HepG2 (cell line): ENCODE data around the gene VSIG10L. TPM values are rescaled to one million over a fixed set of nuclear protein-coding genes. Genes with fewer than 3 reads are reported as not detected.

Experiments
- ATAC-seq: fragments of 200-7000 bp; cut with Tn5 transposase; 3 replicates; pipeline ENCODE4 v1.9.1; 2020; ENCODE audit warnings: mild to moderate bottlenecking, moderate library complexity
- BruUV-seq: library from RNA; stranded (reverse); fragments of 400-500 nt; replicated peaks from 2 replicates; lab custom pipeline; 2021; lab: Mats Ljungman, UMichigan
- CTCF ChIA-PET: fragments of 300-600 bp; formaldehyde crosslinking; extraction: SDS; loops from one replicate; lab custom pipeline; 2021; ENCODE audit warnings: low total read pairs, inconsistent platforms, low intra/inter-chr PET ratio; lab: Yijun Ruan, JAX
- POLR2A ChIA-PET: fragments of 350-600 bp; sonication (Branson Sonifier 250); formaldehyde crosslinking; loops from one replicate; lab custom pipeline; 2020; ENCODE audit warnings: antibody characterized with exemption, inconsistent platforms; lab: Yijun Ruan, JAX
- DNase-seq: peaks from one replicate; pipeline ENCODE4 v3.0.0-alpha.2; 2015; ENCODE audit warnings: low spot score
- FAIRE-seq: peaks from 3 replicates; lab custom pipeline; 2011; peaks lifted over from hg19 to GRCh38; lab: Jason Lieb, UNC
- H2AFZ ChIP-seq: one replicate; pipeline ENCODE4 v1.6.1; 2011; ENCODE audit warnings: low read length, inconsistent platforms
- H3K27ac ChIP-seq: fragments of 300-600 bp; 3 replicates; pipeline ENCODE4 v1.8.0; 2011; ENCODE audit warnings: mixed run types, mild to moderate bottlenecking, mixed read lengths, low read length, inconsistent platforms; ENCODE audit not compliant: insufficient read depth; ENCODE audit errors: extremely low read length
- H3K27me3 ChIP-seq, 2 experiments: fragments of 200-600 bp in 1 of 2; 2 replicates in 1 of 2; 3 replicates in 1 of 2; pipeline versions ENCODE4 v1.6.0 to v1.8.0; 2011; ENCODE audit warnings: low read length in 2 of 2, mild to moderate bottlenecking in 2 of 2, moderate library complexity in 2 of 2, inconsistent platforms in 1 of 2; ENCODE audit not compliant: insufficient read depth in 2 of 2, control insufficient read depth in 1 of 2
- H3K36me3 ChIP-seq, 2 experiments: fragments of 200-600 bp in 1 of 2; replicated peaks in 1 of 2; 2 replicates in 1 of 2; 3 replicates in 1 of 2; pipeline versions ENCODE4 v1.5.1 to v1.8.0; 2011; ENCODE audit warnings: low read length in 2 of 2, inconsistent platforms in 1 of 2; ENCODE audit not compliant: insufficient read depth in 2 of 2, control insufficient read depth in 1 of 2
- H3K4me1 ChIP-seq: 2 replicates; pipeline ENCODE4 v1.5.1; 2012; ENCODE audit warnings: low read length, inconsistent platforms; ENCODE audit not compliant: insufficient read depth
- H3K4me2 ChIP-seq: 2 replicates; pipeline ENCODE4 v1.6.0; 2011; ENCODE audit warnings: low read depth, low read length, inconsistent platforms
- H3K4me3 ChIP-seq, 3 experiments: fragments of 200-600 bp in 1 of 3; sonication (generic), shearing (Covaris generic) in 1 of 3; replicated peaks in 1 of 3; 2 replicates each; pipeline ENCODE4 v1.5.1; 2011 to 2016; ENCODE audit warnings: low read length in 3 of 3, inconsistent platforms in 2 of 3, low read depth in 2 of 3, mild to moderate bottlenecking in 2 of 3, control low read depth in 1 of 3, mixed read lengths in 1 of 3; ENCODE audit not compliant: insufficient read depth in 1 of 3
- H3K79me2 ChIP-seq: one replicate; pipeline ENCODE4 v1.6.1; 2011; ENCODE audit warnings: low read length, inconsistent platforms; ENCODE audit not compliant: insufficient read depth
- H3K9ac ChIP-seq: 2 replicates; pipeline ENCODE4 v1.6.0; 2011; ENCODE audit warnings: mild to moderate bottlenecking, low read depth, low read length, inconsistent platforms; ENCODE audit not compliant: insufficient read depth
- H3K9me3 ChIP-seq: 2 replicates; pipeline ENCODE4 v1.5.1; 2012; ENCODE audit warnings: mild to moderate bottlenecking, low read length
- H4K20me1 ChIP-seq: 2 replicates; pipeline ENCODE4 v1.6.0; 2011; ENCODE audit warnings: inconsistent platforms, mild to moderate bottlenecking, low read length, moderate library complexity; ENCODE audit not compliant: insufficient read depth
- AGO1 ChIP-seq: fragments of 200-400 bp; formaldehyde crosslinking; IDR thresholded peaks from 2 replicates; pipeline ENCODE4 v1.6.1; 2017; ENCODE audit warnings: mild to moderate bottlenecking, low read depth, low read length, moderate library complexity; ENCODE audit not compliant: poor library complexity, severe bottlenecking
- AGO2 ChIP-seq: fragments of 200-400 bp; formaldehyde crosslinking; optimal IDR thresholded peaks from 2 replicates; pipeline ENCODE3; 2017; ENCODE audit warnings: mild to moderate bottlenecking, low read depth, low read length, moderate library complexity
- RFXAP ChIP-seq: sonication (generic); formaldehyde crosslinking; IDR thresholded peaks from 2 replicates; pipeline ENCODE4 v1.4.0; 2020; ENCODE audit warnings: missing genetic modification reagents, borderline replicate concordance
- TFDP1 ChIP-seq: IDR thresholded peaks from 2 replicates; pipeline ENCODE4 v1.6.1; 2016; ENCODE audit warnings: missing compliant biosample characterization, missing genetic modification reagents, borderline replicate concordance
- ZNF652 ChIP-seq: IDR thresholded peaks from 2 replicates; pipeline ENCODE4 v1.6.1; 2016; ENCODE audit warnings: low read depth, borderline replicate concordance
- WGBS: methylation state at CpG from one replicate; pipeline ENCODE4 v1.1.6; 2017; ENCODE audit warnings: low lambda C conversion rate; 5-methylcytosine and 5-hydroxymethylcytosine counted together
- in situ Hi-C: cut with HindIII; loops from 2 replicates; pipeline ENCODE4 v1.10.0; 2017; ENCODE audit warnings: low pct_unique_long_range_greater_than_20kb; ENCODE audit not compliant: extremely low pct_ligation_motif_present
- intact Hi-C: fragments of 100-400 bp; cut with micrococcal nuclease; formaldehyde crosslinking; loops from one replicate; pipeline ENCODE4 v1.10.0; 2022; ENCODE audit not compliant: unreplicated experiment
- polyA plus RNA-seq, 8 experiments: library from polyadenylated mRNA; depleted of rRNA in 3 of 8; stranded (reverse) in 7 of 8; unstranded in 1 of 8; fragments of >200 nt; fragmentation: Illumina TruSeq in 4 of 8; extraction: Trizol in 4 of 8; gene quantifications; 2 replicates each; pipeline versions ENCODE4 v1.2.1 to v1.2.3, GENCODE V29; 2011 to 2016; ENCODE audit warnings: low read depth in 4 of 8, missing spikeins in 1 of 8, mixed read lengths in 1 of 8; ENCODE audit not compliant: insufficient read depth in 1 of 8
- total RNA-seq, 5 experiments: library from RNA; depleted of rRNA; stranded (reverse); fragments of >200 nt; fragmentation: Illumina TruSeq; extraction: Trizol; gene quantifications; 2 replicates each; pipeline ENCODE4 v1.2.3, GENCODE V29; 2016; ENCODE audit warnings: low read depth in 1 of 5

Gene VSIG10L
- total and polyA plus RNA-seq, 2 of the 13 experiments (the other 11 are each of a cell fraction or from before 2014, with no cell fraction given), result 2.7 to 8.5 TPM

GRCh38 chr19:51326216-51327065, 15.5 kb downstream of the VSIG10L start:
- DNase-seq, result no peak
- CTCF ChIA-PET, result no interaction called here
- WGBS, result 13% methylated on average over 6 of the region's 36 CpGs
- H3K27ac ChIP-seq, result no peak overlapping the region
- no peak for FAIRE-seq
- intact Hi-C loops (no loop called here), in situ Hi-C loops (no loop called here)
- POLR2A ChIA-PET, result interaction anchor here (1.0 to 1.3 kb wide), 2 partner anchors 39 to 41 kb away, joined by 3 read pairs; partner anchors contain the start of gene ETFB
- peaks cover 2 to 9% of the 10 kb centered on the region in 2 experiments; a peak in 2 of 5 replicates for H3K36me3 ChIP-seq
- no peaks in the 10 kb centered on the region for H4K20me1 ChIP-seq
- H3K27me3 ChIP-seq, result peaks cover 8 to 41% of the 10 kb centered on the region in 2 experiments; a peak in 4 of 5 replicates
- no peak for ATAC-seq
- peak overlapping the region; percentile 74 for H3K4me2 ChIP-seq
- H3K4me3 ChIP-seq, result peak overlapping the region in 2 of 3 experiments; percentile 46 to 79; a peak in 3 of 6 replicates
- H2AFZ ChIP-seq, result no peak overlapping the region
- BruUV-seq, result no TSS peak
- no peaks in the 10 kb centered on the region for H3K9me3 ChIP-seq
- H3K79me2 ChIP-seq, result no peaks in the 10 kb centered on the region
- H3K9ac ChIP-seq, result no peak overlapping the region
- H3K4me1 ChIP-seq, result peaks cover 15% of the 10 kb centered on the region
- TF ChIP-seq AGO1, result peak; percentile 62
- no peak for TF ChIP-seq RFXAP (CRISPR knock-in tag)
- peak; percentile 13 for TF ChIP-seq AGO2
- TF ChIP-seq ZNF652 (CRISPR knock-in tag), result peak; percentile 73; the same call in 1 of the 2 replicates
- no peak for TF ChIP-seq TFDP1 (CRISPR knock-in tag)
- TF ChIP-seq, all 625 proteins: peak for 3
